Measurements from ENCODE around the gene PYCARD.

- TF ChIP-seq CTCF (IDR thresholded peaks at IDR 0.05) (no peak), POLR2A (IDR thresholded peaks at IDR 0.05) (no peak)
Observed at GRCh38 chr16:31228206-31228605, 25.6 kb upstream of the PYCARD start.
